NT2/D1 (cell line): ENCODE results near the gene CFB.

ENCODE experiments used
- DNase-seq: peaks from one replicate; pipeline ENCODE4 v3.0.0-alpha.2; 2011; ENCODE audit warnings: low read depth, low spot score
- H3K27me3 ChIP-seq: 2 replicates; pipeline ENCODE4 v1.6.0; 2011; ENCODE audit warnings: mild to moderate bottlenecking; ENCODE audit not compliant: insufficient read length, insufficient read depth
- H3K36me3 ChIP-seq: 2 replicates; pipeline ENCODE4 v1.6.1; 2011; ENCODE audit warnings: mild to moderate bottlenecking, low read length, mixed read lengths; ENCODE audit not compliant: insufficient read depth, insufficient read length
- H3K4me1 ChIP-seq: 2 replicates; pipeline ENCODE4 v1.5.1; 2011; ENCODE audit not compliant: insufficient read depth, insufficient read length
- H3K4me3 ChIP-seq: 2 replicates; pipeline ENCODE4 v1.5.1; 2011; ENCODE audit warnings: low read depth; ENCODE audit not compliant: insufficient read length
- H3K9ac ChIP-seq: 2 replicates; pipeline ENCODE4 v1.6.0; 2011; ENCODE audit warnings: low read depth; ENCODE audit not compliant: insufficient read length
- H3K9me3 ChIP-seq: 2 replicates; pipeline ENCODE4 v1.5.1; 2011; ENCODE audit warnings: mild to moderate bottlenecking, low read length; ENCODE audit not compliant: insufficient read depth
- SUZ12 ChIP-seq: IDR thresholded peaks from 2 replicates; pipeline ENCODE4 v1.6.1; 2011; ENCODE audit not compliant: insufficient read length, insufficient read depth; ENCODE audit errors: extremely low read depth
- YY1 ChIP-seq: IDR thresholded peaks from 2 replicates; pipeline ENCODE4 v1.6.1; 2011; ENCODE audit not compliant: insufficient read length, insufficient read depth
- ZNF274 ChIP-seq: IDR thresholded peaks from 2 replicates; pipeline ENCODE4 v1.6.1; 2011; ENCODE audit warnings: mild to moderate bottlenecking, low read depth, low read length

The CFB gene

GRCh38 chr6:31918069-31918720 is 27.7 kb upstream of the CFB start:
- TF ChIP-seq YY1 (no peak), ZNF274 (no peak), SUZ12 (no peak)
- no peaks in the 10 kb centered on the region for H3K9me3 ChIP-seq
- no peak overlapping the region for H3K4me3 ChIP-seq
- H3K4me1 ChIP-seq = no peaks in the 10 kb centered on the region
- no peak overlapping the region for H3K9ac ChIP-seq
- H3K27me3 ChIP-seq = no peaks in the 10 kb centered on the region
- no peaks in the 10 kb centered on the region for H3K36me3 ChIP-seq
- DNase-seq = no peak

GRCh38 chr6:31919624-31920303 is 26.1 kb upstream of the CFB start:
- H3K4me1 ChIP-seq = no peaks in the 10 kb centered on the region
- no peaks in the 10 kb centered on the region for H3K27me3 ChIP-seq
- no peaks in the 10 kb centered on the region for H3K36me3 ChIP-seq
- no peak for DNase-seq
- no peaks in the 10 kb centered on the region for H3K9me3 ChIP-seq
- no peak overlapping the region for H3K4me3 ChIP-seq
- TF ChIP-seq YY1 (no peak), SUZ12 (no peak), ZNF274 (no peak)
- H3K9ac ChIP-seq = no peak overlapping the region

- no peaks in the 10 kb centered on the region for H3K4me1 ChIP-seq
- TF ChIP-seq ZNF274 = no peak
- no peak for TF ChIP-seq SUZ12
- TF ChIP-seq YY1 = no peak
- DNase-seq = no peak
Measured at GRCh38 chr6:31920811-31921210, 25.1 kb upstream of the CFB start.

GRCh38 chr6:31922942-31923341 is 23.0 kb upstream of the CFB start:
- Histone ChIP-seq H3K9me3 (peaks cover 6% of the 10 kb centered on the region; the same call in 1 of the 2 replicates), H3K36me3 (no peaks in the 10 kb centered on the region), H3K4me1 (no peaks in the 10 kb centered on the region), H3K9ac (no peak overlapping the region), H3K27me3 (no peaks in the 10 kb centered on the region), H3K4me3 (no peak overlapping the region)
- no peak for DNase-seq
- TF ChIP-seq SUZ12 (no peak), ZNF274 (no peak), YY1 (no peak)

More at GRCh38 chr6:31920811-31921210, 25.1 kb upstream of the CFB start:
- Histone ChIP-seq H3K4me3 (no peak overlapping the region), H3K27me3 (no peaks in the 10 kb centered on the region), H3K9me3 (peaks cover 3% of the 10 kb centered on the region; the same call in 1 of the 2 replicates), H3K9ac (no peak overlapping the region), H3K36me3 (no peaks in the 10 kb centered on the region)

- DNase-seq = no peak
- Histone ChIP-seq H3K9ac (no peak within 1 kb of the TSS), H3K4me1 (no peaks in the 10 kb centered on the region), H3K36me3 (no peaks in the 10 kb centered on the region), H3K9me3 (peaks cover 6% of the 10 kb centered on the region; the same call in 1 of the 2 replicates), H3K4me3 (no peak within 1 kb of the TSS), H3K27me3 (no peaks in the 10 kb centered on the region)
- TF ChIP-seq ZNF274 (no peak), SUZ12 (no peak), YY1 (no peak)
Measured at GRCh38 chr6:31927242-31927862, 18.5 kb upstream of the CFB start, which contains the start of gene C2. C2 (plus strand) TSS chr6:31927717; CDS start chr6:31927753, 36 bp downstream.

GRCh38 chr6:31927863-31928671 is 17.8 kb upstream of the CFB start:
- no peak for DNase-seq
- peaks cover 8% of the 10 kb centered on the region; the same call in 1 of the 2 replicates for H3K9me3 ChIP-seq
- no peaks in the 10 kb centered on the region for H3K4me1 ChIP-seq
- H3K4me3 ChIP-seq = no peak overlapping the region
- no peak overlapping the region for H3K9ac ChIP-seq
- H3K36me3 ChIP-seq = no peaks in the 10 kb centered on the region
- H3K27me3 ChIP-seq = no peaks in the 10 kb centered on the region
- no peak for TF ChIP-seq YY1
- no peak for TF ChIP-seq SUZ12
- no peak for TF ChIP-seq ZNF274
